ENCODE data around the gene MUC5AC. TPM values are rescaled to one million over a fixed set of nuclear protein-coding genes. Genes with fewer than 3 reads are reported as not detected.

MUC5AC gene, protein sequence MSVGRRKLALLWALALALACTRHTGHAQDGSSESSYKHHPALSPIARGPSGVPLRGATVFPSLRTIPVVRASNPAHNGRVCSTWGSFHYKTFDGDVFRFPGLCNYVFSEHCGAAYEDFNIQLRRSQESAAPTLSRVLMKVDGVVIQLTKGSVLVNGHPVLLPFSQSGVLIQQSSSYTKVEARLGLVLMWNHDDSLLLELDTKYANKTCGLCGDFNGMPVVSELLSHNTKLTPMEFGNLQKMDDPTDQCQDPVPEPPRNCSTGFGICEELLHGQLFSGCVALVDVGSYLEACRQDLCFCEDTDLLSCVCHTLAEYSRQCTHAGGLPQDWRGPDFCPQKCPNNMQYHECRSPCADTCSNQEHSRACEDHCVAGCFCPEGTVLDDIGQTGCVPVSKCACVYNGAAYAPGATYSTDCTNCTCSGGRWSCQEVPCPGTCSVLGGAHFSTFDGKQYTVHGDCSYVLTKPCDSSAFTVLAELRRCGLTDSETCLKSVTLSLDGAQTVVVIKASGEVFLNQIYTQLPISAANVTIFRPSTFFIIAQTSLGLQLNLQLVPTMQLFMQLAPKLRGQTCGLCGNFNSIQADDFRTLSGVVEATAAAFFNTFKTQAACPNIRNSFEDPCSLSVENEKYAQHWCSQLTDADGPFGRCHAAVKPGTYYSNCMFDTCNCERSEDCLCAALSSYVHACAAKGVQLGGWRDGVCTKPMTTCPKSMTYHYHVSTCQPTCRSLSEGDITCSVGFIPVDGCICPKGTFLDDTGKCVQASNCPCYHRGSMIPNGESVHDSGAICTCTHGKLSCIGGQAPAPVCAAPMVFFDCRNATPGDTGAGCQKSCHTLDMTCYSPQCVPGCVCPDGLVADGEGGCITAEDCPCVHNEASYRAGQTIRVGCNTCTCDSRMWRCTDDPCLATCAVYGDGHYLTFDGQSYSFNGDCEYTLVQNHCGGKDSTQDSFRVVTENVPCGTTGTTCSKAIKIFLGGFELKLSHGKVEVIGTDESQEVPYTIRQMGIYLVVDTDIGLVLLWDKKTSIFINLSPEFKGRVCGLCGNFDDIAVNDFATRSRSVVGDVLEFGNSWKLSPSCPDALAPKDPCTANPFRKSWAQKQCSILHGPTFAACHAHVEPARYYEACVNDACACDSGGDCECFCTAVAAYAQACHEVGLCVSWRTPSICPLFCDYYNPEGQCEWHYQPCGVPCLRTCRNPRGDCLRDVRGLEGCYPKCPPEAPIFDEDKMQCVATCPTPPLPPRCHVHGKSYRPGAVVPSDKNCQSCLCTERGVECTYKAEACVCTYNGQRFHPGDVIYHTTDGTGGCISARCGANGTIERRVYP (N-terminal part only)
- 0.02 TPM in 1 of 2 replicates, not detected in the other for total RNA-seq
- long read RNA-seq: 0 reads

DNA sequence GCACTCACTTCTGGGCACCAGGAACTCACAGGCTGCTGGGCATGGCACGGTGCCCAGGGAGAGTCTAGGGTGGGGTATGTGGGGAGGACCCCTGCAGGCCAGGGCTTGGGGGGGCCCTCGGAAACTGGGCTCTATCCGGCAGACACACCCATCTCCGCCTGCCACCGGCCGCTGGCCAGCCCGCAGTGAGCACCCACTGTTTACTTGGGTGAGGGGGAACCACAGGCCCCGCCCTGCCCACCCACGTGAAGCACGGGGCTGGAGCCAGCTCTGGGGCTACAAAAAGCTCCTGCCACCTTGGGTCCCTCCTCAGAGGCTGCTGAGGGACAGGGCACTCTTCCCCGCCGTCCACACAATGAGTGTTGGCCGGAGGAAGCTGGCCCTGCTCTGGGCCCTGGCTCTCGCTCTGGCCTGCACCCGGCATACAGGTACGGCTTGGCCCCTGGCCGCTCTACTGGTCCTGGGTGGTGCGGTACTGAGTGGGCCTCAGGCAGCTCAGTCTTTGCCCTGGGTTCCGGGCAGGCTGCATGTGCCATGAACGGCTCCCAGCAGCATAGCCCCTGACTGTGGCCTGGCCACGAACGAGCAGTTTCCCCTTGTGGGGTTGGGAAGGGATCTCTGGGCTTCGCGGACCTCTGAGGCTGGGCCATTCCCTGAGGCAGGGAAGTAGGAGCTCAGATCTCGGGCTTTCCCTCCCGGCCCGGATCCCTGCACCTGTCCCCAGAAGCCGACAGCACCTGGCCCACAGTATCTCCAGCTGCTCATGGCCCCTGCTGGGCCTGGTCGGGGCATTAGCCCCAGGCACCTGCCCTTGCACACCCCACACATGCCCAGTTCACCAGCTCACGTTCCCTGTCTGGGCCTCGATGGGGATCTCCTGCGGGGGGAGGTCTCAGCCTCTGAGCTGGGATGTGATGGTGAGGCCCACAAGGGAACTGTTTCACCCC is at the start of gene MUC5AC:
TSS of gene MUC5AC (plus strand) at position 309 of the 947 bp plus-strand sequence. CDS start at position 356, 47 bp downstream.
- Mint-ChIP-seq H3K4me1 (ENCODE audit: low read depth) (no peaks in the 10 kb centered on the region), H3K4me3 (ENCODE audit: low read depth) (no peak within 1 kb of the TSS), H3K27me3 (peaks cover 4% of the 10 kb centered on the region), H3K36me3 (ENCODE audit: insufficient read depth) (no peaks in the 10 kb centered on the region), H3K9me3 (ENCODE audit: low read depth) (no peaks in the 10 kb centered on the region), H3K27ac (no peak within 1 kb of the TSS)
- DNase-seq (ENCODE audit: low spot score, unreplicated experiment): peak; percentile 7
- TF ChIP-seq, protein P1, sequence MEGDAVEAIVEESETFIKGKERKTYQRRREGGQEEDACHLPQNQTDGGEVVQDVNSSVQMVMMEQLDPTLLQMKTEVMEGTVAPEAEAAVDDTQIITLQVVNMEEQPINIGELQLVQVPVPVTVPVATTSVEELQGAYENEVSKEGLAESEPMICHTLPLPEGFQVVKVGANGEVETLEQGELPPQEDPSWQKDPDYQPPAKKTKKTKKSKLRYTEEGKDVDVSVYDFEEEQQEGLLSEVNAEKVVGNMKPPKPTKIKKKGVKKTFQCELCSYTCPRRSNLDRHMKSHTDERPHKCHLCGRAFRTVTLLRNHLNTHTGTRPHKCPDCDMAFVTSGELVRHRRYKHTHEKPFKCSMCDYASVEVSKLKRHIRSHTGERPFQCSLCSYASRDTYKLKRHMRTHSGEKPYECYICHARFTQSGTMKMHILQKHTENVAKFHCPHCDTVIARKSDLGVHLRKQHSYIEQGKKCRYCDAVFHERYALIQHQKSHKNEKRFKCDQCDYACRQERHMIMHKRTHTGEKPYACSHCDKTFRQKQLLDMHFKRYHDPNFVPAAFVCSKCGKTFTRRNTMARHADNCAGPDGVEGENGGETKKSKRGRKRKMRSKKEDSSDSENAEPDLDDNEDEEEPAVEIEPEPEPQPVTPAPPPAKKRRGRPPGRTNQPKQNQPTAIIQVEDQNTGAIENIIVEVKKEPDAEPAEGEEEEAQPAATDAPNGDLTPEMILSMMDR (IDR thresholded peaks at IDR 0.05; ENCODE audit: unreplicated experiment): no peak

DNA sequence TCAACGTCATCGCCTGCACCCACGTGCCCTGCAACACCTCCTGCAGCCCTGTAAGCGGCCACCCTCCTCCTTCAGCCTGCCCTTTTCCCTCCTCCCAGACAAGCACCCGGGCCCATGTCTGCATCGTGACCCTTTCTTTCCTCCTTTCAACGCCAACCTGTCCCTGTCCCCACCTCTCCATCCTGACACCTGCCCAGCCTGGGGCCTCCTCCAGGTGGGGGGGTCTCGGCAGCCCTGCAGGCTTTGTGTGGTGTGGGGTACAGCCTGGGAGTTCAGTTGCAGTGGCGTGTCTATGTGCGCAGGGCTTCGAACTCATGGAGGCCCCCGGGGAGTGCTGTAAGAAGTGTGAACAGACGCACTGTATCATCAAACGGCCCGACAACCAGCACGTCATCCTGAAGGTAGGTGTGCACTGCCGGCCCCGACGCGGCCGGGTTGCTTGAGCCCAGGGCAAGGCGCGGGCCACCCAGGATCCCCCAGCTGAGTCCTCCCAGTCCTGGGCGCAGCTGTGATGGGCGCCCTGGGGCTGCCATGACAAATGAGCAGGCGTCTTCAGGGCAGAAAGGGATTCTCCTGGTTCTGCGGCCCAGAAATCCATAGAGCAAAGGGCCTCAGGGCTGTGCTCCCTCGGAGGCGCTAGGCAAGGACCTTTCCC is 49.4 kb upstream of the MUC5AC start:
- DNase-seq (ENCODE audit: low spot score, unreplicated experiment): no peak
- Mint-ChIP-seq H3K27ac (no peak overlapping the region), H3K9me3 (ENCODE audit: low read depth) (no peaks in the 10 kb centered on the region), H3K4me3 (ENCODE audit: low read depth) (no peak overlapping the region), H3K4me1 (ENCODE audit: low read depth) (no peaks in the 10 kb centered on the region), H3K36me3 (ENCODE audit: insufficient read depth) (no peaks in the 10 kb centered on the region), H3K27me3 (no peaks in the 10 kb centered on the region)
- TF ChIP-seq, protein P1 (IDR thresholded peaks at IDR 0.05; ENCODE audit: unreplicated experiment): no peak

DNA sequence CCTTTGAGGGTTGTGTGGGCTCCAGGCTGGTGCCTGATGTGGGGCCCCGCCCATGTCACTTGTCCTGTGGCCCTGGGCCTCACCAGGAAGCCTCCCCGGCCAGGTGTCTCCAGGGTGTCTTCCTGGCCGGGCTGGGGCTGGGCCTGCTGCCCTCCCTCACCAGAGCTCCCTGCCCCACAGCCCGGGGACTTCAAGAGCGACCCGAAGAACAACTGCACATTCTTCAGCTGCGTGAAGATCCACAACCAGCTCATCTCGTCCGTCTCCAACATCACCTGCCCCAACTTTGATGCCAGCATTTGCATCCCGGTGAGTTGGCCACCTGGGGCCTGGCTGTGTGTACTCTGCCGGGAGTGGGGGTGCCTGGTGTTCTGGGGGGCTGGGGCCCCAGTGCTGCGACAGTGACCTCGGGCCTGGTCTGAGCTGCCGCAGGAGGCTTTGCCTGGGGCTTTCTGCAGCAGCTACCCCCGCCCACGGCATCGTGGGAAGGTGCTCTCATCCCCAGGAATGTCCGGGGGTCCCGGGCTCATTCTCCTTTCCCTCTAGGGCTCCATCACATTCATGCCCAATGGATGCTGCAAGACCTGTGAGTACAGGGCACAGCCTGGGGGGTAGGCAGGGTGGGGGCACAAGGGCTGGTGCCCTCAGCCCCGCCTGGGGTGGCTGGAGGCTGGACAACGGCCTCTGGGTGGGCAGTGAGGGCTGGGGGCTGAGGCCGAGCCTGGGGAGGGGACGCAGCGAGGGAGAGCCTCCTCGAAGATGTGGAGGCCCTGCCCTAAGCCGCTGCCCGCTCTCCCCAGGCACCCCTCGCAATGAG is 48.4 kb upstream of the MUC5AC start:
- Mint-ChIP-seq H3K27ac (no peak overlapping the region), H3K27me3 (no peaks in the 10 kb centered on the region), H3K4me1 (ENCODE audit: low read depth) (no peaks in the 10 kb centered on the region), H3K36me3 (ENCODE audit: insufficient read depth) (no peaks in the 10 kb centered on the region), H3K9me3 (ENCODE audit: low read depth) (no peaks in the 10 kb centered on the region), H3K4me3 (ENCODE audit: low read depth) (no peak overlapping the region)
- TF ChIP-seq, protein P1 (IDR thresholded peaks at IDR 0.05; ENCODE audit: unreplicated experiment): no peak
- no peak for DNase-seq (ENCODE audit: low spot score, unreplicated experiment)

All from progenitor cell of endocrine pancreas (in vitro differentiated cells).